Inflammatory macrophage treated with lipopolysaccharide for 4 hours (primary cell): ENCODE results near the gene TEKT4.
"Not testable (repeated sequence)": the region's sequence is repeated elsewhere in the genome, so short reads cannot be mapped to it uniquely, and the experiment has no call there.

Experiments used
- DNase-seq: peaks from one replicate; pipeline ENCODE4 v3.0.0-alpha.2; 2020

The TEKT4 gene

DNA sequence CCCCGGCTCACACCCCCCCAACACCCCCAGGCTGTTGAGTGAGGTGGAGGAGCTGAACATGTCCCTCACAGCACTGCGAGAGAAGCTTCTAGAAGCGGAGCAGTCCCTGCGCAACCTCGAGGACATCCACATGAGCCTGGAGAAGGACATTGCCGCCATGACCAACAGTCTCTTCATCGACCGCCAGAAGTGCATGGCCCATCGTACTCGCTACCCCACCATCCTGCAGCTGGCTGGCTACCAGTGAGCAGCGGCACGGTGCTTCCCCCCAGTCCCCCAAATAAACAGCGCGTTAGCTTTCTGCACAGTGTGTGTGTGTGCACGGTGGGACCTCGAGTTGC is 5.3 kb downstream of the TEKT4 start:
- DNase-seq, result no peak

DNA sequence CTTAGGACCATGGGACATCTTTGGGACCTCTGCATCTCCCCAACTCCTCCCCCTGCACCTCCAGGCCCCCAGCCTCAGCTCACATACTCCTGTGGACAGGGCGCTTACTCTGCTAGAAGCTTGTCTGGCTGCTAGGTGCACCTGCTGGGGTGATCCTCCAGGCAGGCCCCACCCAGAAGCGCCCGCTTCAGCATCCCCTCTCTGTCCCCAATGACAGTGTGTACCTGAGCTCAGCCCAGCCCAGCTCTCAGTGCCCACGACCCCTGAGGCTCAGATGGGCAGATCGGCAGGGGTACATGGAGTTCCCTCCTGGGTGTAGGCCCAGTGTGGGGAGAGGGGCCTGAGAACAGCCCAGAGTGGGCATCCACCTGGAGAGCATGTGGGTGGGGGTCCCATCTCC is 5.9 kb downstream of the TEKT4 start:
- DNase-seq, result no peak

DNA sequence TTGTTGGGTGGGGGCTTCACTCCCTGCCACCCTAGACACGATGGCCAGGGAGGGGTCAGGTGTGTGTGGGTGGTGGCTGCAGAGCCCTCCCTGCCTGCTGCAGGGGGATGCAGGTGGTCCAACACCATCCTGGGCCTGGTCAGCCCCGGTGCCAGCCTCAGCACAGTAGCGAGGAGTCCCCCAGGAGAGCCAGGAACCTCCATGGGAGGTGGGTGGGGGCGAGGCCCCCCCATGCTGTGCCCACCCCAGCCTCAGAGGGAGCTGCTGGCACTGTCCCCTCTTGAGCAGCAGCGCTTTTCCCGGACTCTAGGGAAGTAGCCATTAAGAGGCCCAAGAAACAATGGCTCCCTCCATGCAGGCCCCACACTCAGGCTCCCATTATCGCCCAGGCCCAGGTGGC is 7.3 kb downstream of the TEKT4 start:
- not testable (repeated sequence) for DNase-seq

DNA sequence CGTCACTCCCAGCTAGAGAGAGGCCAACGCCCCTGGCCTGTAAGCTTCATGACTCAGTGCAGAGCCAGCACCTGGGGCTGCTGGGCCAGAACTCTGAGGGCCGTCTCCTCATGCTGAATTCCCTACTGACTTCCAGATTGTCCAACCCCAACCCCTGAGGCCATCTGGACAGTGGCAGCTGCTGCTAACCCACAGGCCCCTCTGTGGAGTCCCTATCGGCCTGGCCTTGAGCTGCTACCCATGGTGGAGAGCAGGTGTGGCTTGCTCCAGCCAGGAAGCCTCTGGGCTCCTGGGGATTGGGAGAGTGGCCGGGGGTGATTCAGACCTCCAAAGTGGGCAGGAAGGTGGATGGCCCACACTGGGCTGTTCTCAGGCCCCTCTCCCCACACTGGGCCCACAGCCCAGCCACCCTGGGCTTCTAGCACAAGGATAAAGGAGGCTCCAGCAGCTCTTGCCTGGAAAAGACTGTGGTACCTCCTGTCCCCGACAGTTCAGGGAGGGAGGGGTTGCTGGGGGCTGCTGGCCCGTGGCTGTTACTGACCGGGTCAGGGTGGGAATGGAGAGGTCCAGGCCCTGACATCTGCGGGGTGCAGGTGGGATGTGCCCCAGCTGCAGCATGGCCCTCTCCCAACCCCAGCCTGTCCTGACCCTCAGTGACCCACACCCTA is 8.2 kb downstream of the TEKT4 start:
- no peak for DNase-seq

DNA sequence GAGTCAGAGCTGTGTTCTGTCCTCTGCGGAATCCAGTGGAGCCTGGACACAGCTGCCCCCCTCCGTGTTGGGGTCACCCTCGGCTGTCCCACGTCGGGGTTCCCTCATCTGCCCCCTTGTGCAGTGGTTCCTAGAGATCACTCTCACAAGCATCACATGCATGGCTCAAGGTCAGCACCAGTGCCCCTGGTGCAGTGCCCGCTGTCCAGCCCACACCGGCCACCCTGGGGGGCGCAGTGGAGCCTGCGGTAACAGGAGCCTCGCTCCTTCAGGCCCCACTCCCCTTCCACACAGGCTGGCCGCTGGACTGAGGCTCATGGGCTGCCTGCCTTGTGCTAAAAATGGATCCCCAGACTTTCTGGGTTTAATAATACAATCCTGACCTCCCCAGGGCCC is 8.8 kb downstream of the TEKT4 start:
- no peak for DNase-seq

DNA sequence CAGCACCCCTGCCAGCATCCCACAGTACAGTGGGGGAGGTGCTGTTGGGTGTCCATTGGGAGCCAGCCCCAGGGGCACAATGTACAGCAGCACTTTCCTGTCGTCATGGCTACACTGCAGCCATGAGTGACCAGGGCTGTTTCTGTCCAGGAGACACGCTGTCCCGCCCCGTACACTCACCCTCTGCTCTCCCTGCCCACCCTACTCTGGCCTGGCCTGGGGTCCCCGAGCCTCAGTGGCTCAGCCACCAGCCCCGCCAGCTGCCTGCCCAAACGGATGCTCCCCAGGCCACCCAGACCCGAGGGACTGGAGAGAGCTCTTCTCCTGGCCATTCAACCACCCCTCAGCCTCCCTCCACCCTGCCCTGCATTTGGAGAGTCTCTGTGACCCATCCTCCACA is 9.3 kb downstream of the TEKT4 start:
- DNase-seq, result no peak

DNA sequence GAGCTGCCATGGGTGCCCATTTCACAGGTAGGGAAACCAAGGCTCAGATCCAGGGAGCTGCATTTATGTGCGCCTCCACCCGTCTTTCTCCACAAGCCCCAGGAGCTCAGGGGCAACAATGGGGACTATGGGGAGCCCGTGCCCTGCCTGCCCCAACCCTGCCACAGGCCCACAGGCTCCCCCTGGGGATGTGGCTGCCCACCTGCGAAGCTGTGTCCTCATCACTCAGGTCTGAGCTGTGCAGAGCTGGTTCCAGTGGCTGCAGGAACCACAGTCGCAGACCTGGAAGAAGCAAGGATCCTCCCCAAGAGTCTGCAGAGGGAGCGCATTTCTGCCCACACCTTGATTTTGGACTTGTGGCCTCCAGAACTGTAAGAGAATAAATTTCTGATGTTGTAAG is 9.8 kb downstream of the TEKT4 start:
- no peak for DNase-seq

DNA sequence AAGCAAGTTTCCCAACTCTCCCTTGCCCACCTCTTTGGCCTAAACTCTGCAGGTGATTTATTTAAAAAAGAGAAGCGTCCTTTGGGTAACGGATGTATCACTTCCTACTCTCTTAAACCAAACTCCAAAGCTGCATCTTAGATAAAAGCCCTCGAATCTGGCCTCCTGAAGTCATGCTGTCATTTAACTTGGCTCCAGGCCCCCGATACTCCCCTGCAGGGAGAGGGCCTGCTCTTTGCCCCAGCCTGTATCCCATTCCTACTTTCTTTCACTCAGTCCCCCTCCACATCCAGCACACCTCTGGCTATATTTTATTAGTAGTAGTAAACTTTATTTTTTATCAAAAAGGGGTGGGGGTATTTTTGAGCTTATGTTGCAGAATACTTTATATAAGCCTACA is 19.0 kb downstream of the TEKT4 start:
- DNase-seq, result no peak

DNA sequence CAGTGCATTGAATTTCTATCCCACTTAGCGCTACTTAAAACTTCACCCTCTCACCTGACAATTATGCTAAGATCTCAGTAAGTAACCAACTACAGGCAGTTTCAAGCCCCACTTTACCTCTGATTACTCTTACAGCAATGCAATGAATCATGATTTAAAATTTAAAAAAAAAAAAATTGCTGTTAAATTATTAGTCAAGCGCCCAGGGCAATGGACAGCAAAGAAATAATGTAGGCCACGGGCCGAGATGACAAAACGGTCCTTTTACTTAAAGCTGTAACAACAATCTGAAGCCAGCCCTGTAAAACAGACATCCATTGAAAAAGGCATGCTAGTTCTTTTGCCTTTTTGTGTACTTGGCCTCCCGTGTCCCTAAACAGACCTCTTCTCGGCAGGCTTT is 24.0 kb downstream of the TEKT4 start:
- not testable (repeated sequence) for DNase-seq

DNA sequence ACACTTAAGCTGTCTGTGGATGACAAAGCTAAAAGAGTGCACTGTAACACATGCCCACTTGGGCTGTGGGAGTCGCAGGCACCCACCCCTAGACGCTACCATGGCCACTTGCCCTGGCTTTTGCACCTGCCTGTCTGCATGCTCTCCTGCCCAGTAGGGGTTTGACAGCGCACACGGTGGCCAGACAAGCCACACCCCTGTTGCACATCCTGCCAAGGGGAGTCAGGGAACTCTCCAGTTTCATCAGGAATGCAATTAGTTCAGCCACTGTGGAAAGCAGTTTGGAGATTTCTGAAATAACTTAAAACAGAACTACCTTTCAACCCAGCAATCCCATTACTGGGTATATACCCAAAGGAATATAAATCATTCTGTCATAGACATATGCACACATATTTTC is 35.7 kb downstream of the TEKT4 start:
- DNase-seq, result not testable (repeated sequence)

DNA sequence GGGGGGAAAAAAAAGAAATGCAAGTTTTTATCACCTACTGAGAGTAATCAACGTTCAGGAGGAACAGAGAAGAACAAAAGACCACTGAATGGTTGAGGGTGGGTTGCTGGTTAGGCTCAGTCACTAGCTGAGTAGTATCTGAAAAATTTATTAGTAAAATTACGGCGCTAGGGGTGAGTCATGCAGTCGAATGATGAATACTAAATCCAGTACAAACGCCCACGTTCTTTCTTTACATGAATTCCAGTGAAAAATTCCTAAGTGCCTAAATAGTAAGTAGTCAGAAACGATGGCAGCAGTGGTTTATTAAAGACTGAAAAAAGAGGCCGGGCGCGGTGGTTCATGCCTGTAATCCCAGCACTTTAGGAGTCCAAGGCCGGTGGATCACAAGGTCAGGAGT is 52.0 kb downstream of the TEKT4 start:
- no peak for DNase-seq

DNA sequence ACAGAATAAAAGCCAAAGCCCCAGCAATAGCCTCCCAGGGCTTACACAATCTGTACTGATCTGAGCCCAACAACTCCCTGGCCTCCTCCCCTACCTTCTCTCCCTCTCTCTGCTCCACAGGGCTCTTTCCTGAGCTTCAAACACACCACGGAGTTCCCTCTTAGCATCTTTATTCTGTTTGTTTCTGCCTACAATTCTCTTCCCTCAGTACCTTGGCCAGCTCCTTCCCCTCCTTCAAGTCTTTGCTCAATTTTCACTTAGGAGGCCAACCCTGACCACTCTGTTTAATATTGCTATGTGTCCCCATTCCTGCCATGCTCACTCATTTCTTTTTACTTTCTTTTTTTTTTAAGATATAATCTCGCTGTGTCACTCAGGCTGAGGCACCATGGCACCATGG is 53.8 kb downstream of the TEKT4 start:
- not testable (repeated sequence) for DNase-seq
